HG02973 (cell line): Measurements from ENCODE around the gene LATS1.
"Not testable (repeated sequence)": the region's sequence is repeated elsewhere in the genome, so short reads cannot be mapped to it uniquely, and the experiment has no call there.

Experiments used
- ATAC-seq: cut with Tn5 transposase; IDR thresholded peaks from one replicate; pipeline ENCODE4 v1.9.1; 2021; ENCODE audit warnings: moderate library complexity; ENCODE audit not compliant: unreplicated experiment

Gene LATS1

GRCh38 chr6:149680503-149680902, 37.4 kb downstream of the LATS1 start:
- ATAC-seq: no peak

DNA sequence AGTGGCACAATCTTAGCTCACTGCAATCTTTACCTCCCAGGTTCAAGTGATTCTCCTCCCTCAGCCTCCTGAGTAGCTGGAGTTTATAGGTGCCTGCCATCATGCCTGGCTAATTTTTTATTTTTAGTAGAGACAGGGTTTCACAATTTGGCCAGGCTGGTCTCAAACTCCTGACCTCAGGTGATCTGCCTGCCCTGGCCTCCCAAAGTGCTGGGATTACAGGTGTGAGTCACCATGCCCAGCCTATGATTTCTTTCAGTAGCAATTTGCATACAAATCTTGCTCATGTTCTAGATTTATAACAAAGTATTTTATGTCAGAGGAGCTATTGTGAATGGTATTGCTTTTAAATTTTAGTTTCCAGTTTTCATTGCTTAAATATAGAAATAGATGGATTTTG, 45.6 kb downstream of the LATS1 start:
- not testable (repeated sequence) for ATAC-seq

GRCh38 chr6:149660028-149660427, 57.9 kb downstream of the LATS1 start:
- ATAC-seq: no peak

DNA sequence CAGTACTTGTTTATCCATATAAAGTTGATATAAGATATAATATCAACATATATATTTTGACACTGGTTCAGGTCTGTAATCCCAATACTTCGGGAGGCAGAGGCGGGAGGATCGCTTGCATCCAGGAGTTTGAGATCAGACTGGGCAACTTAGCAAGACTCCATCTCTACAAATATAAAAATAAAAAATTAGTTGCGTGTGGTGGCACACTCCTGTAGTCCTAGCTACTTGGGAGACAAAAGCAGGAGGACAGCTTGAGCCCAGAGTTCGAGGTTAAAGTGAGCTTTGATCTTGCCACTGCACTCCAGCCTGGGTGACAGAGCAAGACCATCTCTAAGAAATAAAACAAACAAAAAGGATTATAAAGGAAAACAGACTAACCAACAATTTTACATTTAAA, 60.5 kb downstream of the LATS1 start:
- no peak for ATAC-seq

- no peak for ATAC-seq
Measured at GRCh38 chr6:149651056-149651455, 66.8 kb downstream of the LATS1 start.

DNA sequence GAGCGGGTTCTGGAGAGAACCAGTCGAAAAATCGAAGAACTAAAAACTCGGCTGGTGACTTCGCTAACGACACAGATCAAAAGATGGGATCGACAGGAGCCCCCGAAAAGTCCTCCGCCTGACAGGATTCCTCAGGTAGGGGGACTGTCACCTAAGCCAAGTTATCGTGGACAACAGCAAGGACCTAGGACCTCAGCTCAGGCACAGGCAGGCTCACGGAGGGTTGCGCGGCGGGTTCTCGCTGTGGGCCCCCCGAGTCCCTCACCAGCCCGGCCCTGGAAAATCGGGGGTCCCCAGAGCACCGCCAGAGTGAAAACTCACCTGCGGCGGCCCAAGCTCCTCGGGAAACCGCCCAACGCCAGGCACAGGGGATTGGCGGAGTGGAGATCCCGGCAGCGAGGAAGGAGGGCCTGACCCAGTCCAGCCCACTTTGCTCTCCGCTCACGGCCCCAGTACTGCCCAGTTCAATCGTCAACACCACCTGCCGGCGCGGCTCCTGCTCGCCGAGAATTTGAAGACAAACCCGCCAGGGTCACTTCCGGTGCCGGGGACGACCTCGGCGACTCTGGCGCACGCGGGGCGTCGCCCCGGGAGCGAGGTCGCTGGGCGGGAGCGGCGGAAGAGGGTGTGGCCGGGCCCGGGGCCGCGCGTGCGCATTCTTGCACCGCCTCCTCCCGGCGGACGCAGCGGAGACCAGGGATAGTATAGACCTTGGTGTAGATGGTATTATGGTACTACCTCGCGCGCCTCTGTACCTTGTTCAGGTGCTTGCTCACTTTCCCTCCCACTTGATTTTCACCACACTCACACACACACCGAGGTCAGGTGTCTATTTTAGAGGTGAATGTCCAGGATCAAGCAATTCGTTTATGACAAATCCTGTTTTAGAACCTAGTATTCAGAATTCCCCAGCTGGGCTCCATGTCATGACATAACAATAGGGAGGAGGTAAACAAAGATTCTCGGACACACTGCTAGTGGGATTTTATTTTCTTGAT, 69.5 kb downstream of the LATS1 start, which contains the start of gene KATNA1:
KATNA1 (minus strand) TSS at position 567 of the 998 bp plus-strand sequence. CDS start 10,167 bp downstream, outside the sequence.
- ATAC-seq: peak; percentile 88

DNA sequence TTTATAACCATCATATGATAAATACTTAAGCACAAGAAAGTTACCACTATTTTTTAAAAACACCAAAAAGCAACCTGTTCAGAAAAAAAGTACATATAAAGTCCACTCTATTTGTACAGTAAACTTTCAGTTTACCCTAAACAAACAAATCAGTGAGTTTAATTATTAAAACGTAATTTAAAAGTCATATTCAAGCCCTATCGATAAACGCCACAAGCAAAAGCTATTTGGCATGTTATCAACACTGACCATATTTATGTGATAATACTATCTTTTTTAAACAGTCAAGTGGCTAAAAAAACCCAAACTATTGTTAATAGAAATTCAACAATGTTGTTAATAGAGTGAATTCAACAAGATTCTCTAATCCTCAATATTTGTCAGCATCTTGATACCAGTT, 71.3 kb downstream of the LATS1 start:
- no peak for ATAC-seq

- ATAC-seq: peak; percentile 59
Measured at GRCh38 chr6:149642829-149643580, 74.9 kb downstream of the LATS1 start.

DNA sequence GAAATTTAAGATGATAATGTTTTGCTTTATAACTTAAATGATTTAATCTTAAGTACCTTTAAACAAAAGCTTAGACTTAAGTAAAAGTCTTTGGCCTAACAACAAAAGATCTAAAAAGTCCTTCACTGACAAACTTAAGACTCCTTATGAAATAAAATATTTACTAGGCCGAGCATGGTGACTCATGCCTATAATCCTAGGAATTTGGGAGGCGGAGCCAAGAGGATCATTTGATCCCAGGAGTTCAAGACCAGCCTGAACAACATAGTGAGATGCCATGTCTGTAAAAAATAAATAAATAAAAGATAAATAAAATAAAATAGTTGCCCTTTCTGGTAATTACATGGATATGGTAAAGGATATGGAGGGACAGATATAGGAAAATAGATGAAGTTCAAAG, 81.8 kb downstream of the LATS1 start:
- ATAC-seq: no peak

DNA sequence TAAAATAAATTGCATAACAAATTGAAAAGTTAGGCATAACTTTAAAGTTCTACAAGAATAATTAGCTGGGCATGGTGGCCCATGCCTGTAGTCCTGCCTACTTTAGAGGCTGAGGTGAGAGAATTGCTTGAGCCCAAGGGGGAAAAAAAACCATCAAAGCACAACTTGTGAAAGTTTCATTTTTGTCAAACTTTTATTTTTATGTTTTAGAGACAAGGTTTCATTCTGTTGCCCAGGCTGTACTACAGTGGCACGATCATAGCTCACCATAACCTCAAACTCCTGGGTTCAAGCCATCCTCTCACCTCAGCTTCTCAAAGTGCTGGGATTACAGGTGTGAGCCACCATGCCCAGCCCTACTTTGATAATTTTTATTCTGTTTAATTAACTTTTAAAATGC, 83.6 kb downstream of the LATS1 start:
- ATAC-seq: no peak

GRCh38 chr6:149628875-149629510, 88.9 kb downstream of the LATS1 start:
- ATAC-seq: peak; percentile 91

DNA sequence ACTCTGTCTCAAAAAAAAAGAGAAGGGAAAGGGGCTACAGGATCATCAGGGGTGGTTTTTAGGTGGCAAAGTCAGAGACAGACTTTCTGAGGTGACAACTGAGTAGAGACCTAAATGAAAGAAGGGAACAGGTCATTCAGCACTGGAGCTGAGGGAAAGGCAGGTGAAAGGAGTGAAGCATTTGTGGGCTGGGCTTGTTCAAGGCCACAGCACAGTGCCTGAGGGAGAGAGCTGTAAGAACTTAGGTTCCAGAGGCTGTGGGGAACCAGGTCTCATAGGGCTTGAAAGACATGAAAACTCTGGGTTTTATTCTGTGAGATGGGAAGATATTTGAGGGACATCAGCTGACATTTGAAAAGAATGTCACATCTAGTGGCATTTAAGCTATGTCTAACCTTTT, 90.2 kb downstream of the LATS1 start:
- ATAC-seq: no peak

DNA sequence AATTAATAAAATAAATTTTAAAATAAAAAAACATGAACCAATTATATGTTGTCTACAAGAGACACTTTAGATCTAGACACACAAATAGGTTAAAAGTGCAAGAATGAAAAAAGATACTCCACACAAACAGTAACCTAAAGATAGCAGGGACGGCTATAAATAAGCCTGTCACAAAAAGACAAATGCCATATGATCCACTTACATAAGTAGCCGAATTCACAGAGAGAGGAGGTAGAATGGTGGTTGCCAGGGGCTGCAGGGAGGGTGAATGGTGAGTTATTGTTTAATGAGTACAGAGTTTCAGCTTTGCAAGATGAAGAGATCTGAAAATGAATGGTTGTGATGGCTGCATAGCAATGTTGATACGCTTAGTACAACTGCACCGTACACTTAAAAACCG, 102.1 kb downstream of the LATS1 start:
- no peak for ATAC-seq

GRCh38 chr6:149614337-149614736, 103.6 kb downstream of the LATS1 start:
- ATAC-seq: no peak

GRCh38 chr6:149608381-149608982, 109.4 kb downstream of the LATS1 start:
- no peak for ATAC-seq
